ENCODE results near the gene TECPR2.

DNA sequence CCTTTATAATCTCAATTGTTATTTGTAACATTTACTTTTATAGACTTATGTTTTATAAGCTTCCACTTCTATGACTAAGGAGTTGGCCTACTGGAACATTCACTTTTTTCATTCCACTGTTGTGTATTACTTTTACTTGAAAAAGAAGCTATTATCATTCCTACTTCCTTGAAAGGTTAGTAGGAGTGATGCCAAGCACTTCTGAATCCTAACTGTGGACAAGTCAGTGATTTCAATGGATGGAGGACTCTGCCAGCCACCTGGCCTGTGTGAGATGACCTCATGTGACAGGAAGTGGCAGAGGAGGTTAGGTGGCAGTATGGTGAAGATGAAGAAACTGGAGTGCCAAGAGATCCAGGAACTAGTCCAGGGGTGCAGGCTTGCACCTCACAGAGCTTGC lies 46.0 kb downstream of the TECPR2 start:
- TF ChIP-seq POLR2A (IDR thresholded peaks at IDR 0.05; ENCODE audit: low read depth, low read length) (no peak), EZH2 (IDR thresholded peaks at IDR 0.05; ENCODE audit: borderline replicate concordance, control insufficient read depth, low read depth, low read length) (no peak)
- TF ChIP-seq, protein P1, sequence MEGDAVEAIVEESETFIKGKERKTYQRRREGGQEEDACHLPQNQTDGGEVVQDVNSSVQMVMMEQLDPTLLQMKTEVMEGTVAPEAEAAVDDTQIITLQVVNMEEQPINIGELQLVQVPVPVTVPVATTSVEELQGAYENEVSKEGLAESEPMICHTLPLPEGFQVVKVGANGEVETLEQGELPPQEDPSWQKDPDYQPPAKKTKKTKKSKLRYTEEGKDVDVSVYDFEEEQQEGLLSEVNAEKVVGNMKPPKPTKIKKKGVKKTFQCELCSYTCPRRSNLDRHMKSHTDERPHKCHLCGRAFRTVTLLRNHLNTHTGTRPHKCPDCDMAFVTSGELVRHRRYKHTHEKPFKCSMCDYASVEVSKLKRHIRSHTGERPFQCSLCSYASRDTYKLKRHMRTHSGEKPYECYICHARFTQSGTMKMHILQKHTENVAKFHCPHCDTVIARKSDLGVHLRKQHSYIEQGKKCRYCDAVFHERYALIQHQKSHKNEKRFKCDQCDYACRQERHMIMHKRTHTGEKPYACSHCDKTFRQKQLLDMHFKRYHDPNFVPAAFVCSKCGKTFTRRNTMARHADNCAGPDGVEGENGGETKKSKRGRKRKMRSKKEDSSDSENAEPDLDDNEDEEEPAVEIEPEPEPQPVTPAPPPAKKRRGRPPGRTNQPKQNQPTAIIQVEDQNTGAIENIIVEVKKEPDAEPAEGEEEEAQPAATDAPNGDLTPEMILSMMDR (IDR thresholded peaks at IDR 0.05 in 2 of 3, conservative IDR thresholded peaks at IDR 0.05 in 1 of 3; ENCODE audit: control insufficient read depth in 2 of 3, extremely low read depth in 1 of 3, insufficient read depth in 1 of 3, low read depth in 3 of 3, low read length in 3 of 3), result no peak

Data from GM12878 (cell line).